Lower leg skin (tissue), 4 donors: ENCODE data around the gene BICC1. TPM values are rescaled to one million over a fixed set of nuclear protein-coding genes. Genes with fewer than 3 reads are reported as not detected.

Source experiments
- DNase-seq, 2 donors: peaks; one replicate each; pipeline ENCODE4 v3.0.0-alpha.2; 2019; ENCODE audit warnings: low spot score in 2 of 2
- H3K4me3 ChIP-seq: fragments of 200-600 bp; sonication (generic); 2 replicates; pipeline ENCODE4 v1.5.1; 2017; ENCODE audit warnings: mild to moderate bottlenecking, low read depth; ENCODE audit not compliant: poor library complexity, severe bottlenecking
- POLR2A ChIP-seq, 2 donors: fragments of 450-650 bp; IDR thresholded peaks; one replicate each; pipeline ENCODE4 v1.6.1; 2016 to 2017; ENCODE audit warnings: antibody characterized with exemption in 2 of 2, mild to moderate bottlenecking in 1 of 2, moderate library complexity in 1 of 2
- whole genome bisulfite sequencing, 2 donors: methylation state at CpG; one replicate each; pipeline ENCODE4 v1.1.5; 2018; 5-methylcytosine and 5-hydroxymethylcytosine counted together
- intact Hi-C: fragments of 100-400 bp; cut with DNase I; formaldehyde crosslinking; loops from one replicate; pipeline ENCODE4 v1.15.0; 2023; ENCODE audit warnings: low total_unique reads
- total RNA-seq, 4 donors: library from RNA; depleted of rRNA; stranded (reverse); fragments of >200 nt; gene quantifications; one replicate each; pipeline ENCODE4 v1.1.0, GENCODE V29; 2016
- TF ChIP-seq, protein P1 (sequence below), 3 donors: fragments of 450-650 bp; IDR thresholded peaks; one replicate each; pipeline ENCODE4 v1.5.1; 2016; ENCODE audit warnings: antibody characterized with exemption in 3 of 3, mild to moderate bottlenecking in 3 of 3, moderate library complexity in 2 of 3

Gene BICC1
- total RNA-seq, 4 donors from 2014 or later: 5.0 to 11.5 (median 7.1) TPM

DNA sequence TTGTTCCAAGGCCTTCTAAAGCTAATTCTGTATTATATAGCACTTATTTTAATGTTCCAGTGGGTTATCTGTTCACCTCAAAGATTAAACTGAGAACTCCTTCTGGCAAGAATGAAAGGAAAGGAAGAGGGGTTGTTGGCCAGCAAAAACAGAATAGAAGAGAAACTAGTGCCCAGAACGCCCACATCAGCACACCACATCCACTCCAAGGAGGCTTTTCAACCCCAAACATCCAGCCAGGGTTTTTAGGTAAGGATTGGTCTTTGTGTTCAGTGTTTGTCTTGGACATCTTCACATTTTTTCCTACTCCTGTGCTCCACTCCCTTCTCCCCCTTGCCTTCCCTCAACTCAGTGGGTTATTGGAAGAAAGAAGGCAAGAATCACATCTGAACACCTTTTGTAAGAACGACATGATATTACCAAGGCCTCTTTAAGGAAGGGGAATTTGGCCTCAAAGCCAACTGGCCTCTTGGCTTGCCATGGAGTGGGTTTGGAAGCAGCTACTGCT is 55.8 kb downstream of the BICC1 start:
- no peak for DNase-seq
- H3K4me3 ChIP-seq: no peak overlapping the region
- intact Hi-C loops: no loop called here
- TF ChIP-seq, protein P1, sequence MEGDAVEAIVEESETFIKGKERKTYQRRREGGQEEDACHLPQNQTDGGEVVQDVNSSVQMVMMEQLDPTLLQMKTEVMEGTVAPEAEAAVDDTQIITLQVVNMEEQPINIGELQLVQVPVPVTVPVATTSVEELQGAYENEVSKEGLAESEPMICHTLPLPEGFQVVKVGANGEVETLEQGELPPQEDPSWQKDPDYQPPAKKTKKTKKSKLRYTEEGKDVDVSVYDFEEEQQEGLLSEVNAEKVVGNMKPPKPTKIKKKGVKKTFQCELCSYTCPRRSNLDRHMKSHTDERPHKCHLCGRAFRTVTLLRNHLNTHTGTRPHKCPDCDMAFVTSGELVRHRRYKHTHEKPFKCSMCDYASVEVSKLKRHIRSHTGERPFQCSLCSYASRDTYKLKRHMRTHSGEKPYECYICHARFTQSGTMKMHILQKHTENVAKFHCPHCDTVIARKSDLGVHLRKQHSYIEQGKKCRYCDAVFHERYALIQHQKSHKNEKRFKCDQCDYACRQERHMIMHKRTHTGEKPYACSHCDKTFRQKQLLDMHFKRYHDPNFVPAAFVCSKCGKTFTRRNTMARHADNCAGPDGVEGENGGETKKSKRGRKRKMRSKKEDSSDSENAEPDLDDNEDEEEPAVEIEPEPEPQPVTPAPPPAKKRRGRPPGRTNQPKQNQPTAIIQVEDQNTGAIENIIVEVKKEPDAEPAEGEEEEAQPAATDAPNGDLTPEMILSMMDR (IDR thresholded peaks at IDR 0.05): no peak
- WGBS, 2 donors: 58 to 64% methylated on average over 2 of the region's 2 CpGs

DNA sequence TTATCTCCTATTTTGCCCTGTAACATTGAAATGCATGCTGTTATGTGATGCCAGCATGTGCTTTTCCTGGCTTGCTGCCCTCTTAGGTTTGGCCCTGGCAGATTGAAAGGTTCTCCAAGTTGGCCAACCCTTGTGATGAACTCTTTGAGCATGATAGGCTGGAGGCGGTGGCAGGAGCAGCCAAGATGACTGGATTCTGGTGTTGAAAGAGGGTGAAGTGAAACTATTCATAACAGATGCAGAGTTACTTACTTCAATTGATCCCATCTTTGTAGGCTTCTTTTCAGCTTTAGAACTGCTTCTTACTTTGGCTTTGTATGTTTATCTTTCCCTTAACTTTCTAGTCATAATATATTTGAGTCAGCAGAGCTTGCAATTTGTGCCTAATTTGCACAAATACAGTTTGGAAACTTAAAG is 57.6 kb downstream of the BICC1 start:
- 52 to 60% methylated on average over 1 of the region's 1 CpG for WGBS, 2 donors
- intact Hi-C loops: no loop called here
- TF ChIP-seq, protein P1 (IDR thresholded peaks at IDR 0.05): no peak
- no peak for TF ChIP-seq POLR2A (IDR thresholded peaks at IDR 0.05)
- no peak overlapping the region for H3K4me3 ChIP-seq
- no peak for DNase-seq

DNA sequence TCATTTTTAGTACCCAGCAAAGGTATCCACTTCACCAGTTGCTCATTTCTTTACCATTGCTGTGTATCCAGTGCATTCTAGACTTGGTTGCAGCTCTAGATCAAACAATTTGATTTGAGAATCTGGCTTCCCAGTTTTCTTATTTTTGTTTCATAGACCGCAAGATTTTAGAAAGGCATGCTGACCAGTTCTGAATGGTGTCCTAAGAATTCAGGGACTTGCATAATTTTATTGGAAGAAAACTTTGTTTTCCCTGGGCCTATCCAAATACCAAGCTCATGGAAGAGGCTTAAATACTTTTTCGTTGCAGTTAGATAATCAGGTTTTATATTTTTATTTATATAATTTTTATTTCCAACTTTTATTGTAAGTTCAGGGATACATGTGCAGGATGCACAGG is 58.3 kb downstream of the BICC1 start:
- DNase-seq: no peak
- WGBS, 2 donors: 61 to 76% methylated on average over 2 of the region's 2 CpGs
- intact Hi-C loops: no loop called here
- TF ChIP-seq POLR2A (IDR thresholded peaks at IDR 0.05): no peak
- TF ChIP-seq, protein P1 (IDR thresholded peaks at IDR 0.05): no peak
- no peak overlapping the region for H3K4me3 ChIP-seq

DNA sequence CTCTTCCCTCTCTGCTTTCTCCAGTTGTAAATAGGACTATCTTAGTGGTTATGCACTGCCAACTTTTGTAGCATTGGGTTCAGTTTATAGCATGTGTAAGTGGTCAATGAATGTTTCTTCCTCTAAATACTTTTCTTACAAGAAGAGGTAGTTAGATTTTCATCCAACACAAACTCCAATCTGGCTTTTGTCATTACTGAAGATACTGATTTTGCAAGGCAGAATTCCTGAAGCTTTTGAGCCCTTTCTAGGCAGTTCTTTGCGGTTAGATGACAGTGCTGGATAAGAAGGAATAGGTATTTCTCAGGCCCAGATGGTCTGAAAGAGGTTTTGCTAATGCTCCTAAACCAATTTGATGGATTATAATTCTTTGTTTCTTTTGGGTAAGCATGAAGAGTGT is 60.5 kb downstream of the BICC1 start:
- no peak overlapping the region for H3K4me3 ChIP-seq
- 83 to 96% methylated on average over 1 of the region's 1 CpG for WGBS, 2 donors
- DNase-seq: no peak
- TF ChIP-seq, protein P1 (IDR thresholded peaks at IDR 0.05): no peak
- no peak for TF ChIP-seq POLR2A (IDR thresholded peaks at IDR 0.05)
- intact Hi-C loops: no loop called here

DNA sequence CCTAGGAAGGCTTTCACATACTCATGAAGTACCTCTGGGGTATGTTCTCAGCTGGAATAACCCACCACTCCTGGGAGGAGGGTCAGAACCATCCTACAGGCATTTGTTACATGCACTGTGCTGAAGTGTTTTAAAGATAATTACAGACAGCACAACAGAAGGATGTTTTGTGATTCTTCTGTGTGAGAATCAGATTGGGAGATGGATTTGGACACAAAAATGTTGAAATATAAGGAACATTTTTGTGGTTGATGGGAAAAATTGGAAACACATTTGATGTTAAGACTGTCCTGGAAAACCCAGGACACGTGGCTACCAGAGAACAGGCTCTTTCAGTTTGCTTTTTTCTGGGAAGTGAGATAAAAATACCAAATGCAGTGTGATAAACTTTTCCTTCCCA is 61.4 kb downstream of the BICC1 start:
- DNase-seq: no peak
- no peak for TF ChIP-seq POLR2A (IDR thresholded peaks at IDR 0.05)
- TF ChIP-seq, protein P1 (IDR thresholded peaks at IDR 0.05): no peak
- WGBS, 2 donors: 34 to 45% methylated on average over 1 of the region's 1 CpG
- no peak overlapping the region for H3K4me3 ChIP-seq
- intact Hi-C loops: no loop called here

DNA sequence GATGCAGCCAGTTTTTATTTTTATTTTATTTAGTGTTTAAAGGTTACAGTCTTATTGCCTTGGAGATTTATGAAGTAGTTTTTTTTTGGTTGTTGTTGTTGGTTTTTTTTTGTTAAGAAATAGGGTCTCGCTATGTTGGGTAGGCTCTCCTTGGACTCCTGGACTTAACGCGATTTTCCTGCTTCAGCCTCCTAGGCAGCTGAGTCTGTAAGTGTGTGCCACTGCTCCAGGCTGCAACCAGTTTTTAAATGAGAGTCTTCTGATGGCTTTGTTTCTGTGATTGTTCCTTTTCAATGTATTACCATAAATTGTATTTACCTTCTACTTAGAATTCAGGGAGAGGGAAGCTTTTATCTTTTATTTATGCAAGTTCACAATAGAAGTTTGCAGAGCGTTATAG is 62.8 kb downstream of the BICC1 start:
- WGBS, 2 donors: 72 to 78% methylated on average over 4 of the region's 4 CpGs
- DNase-seq: no peak
- TF ChIP-seq, protein P1 (IDR thresholded peaks at IDR 0.05): no peak
- H3K4me3 ChIP-seq: no peak overlapping the region
- intact Hi-C loops: no loop called here
